Lower leg skin (tissue), 3 donors: ENCODE results near the gene PRDM16.

Experiments
- CTCF ChIP-seq, 3 donors: fragments of 450-650 bp; IDR thresholded peaks; one replicate each; pipeline ENCODE4 v1.5.1; 2016; ENCODE audit warnings: antibody characterized with exemption in 3 of 3, mild to moderate bottlenecking in 3 of 3, moderate library complexity in 2 of 3
- POLR2A ChIP-seq, 2 donors: fragments of 450-650 bp; IDR thresholded peaks; one replicate each; pipeline ENCODE4 v1.6.1; 2016 to 2017; ENCODE audit warnings: antibody characterized with exemption in 2 of 2, mild to moderate bottlenecking in 1 of 2, moderate library complexity in 1 of 2

- TF ChIP-seq POLR2A (IDR thresholded peaks at IDR 0.05) = no peak
- no peak for TF ChIP-seq CTCF (IDR thresholded peaks at IDR 0.05)
Measured at GRCh38 chr1:3282656-3283430, 213.8 kb downstream of the PRDM16 start.
